PFSK-1 (cell line): Measurements from ENCODE around the gene LRRC7.

Experiments used
- SIN3A ChIP-seq: IDR thresholded peaks from 2 replicates; pipeline ENCODE4 v1.6.1; 2012; ENCODE audit warnings: mild to moderate bottlenecking, low read length, moderate library complexity, borderline replicate concordance; ENCODE audit not compliant: insufficient read depth
- TAF1 ChIP-seq: IDR thresholded peaks from 2 replicates; pipeline ENCODE4 v1.6.1; 2012; ENCODE audit warnings: low read length, control low read depth, borderline replicate concordance; ENCODE audit not compliant: insufficient read depth

GRCh38 chr1:69728206-69728605, 160.5 kb downstream of the LRRC7 start:
- TF ChIP-seq SIN3A: no peak
- no peak for TF ChIP-seq TAF1
